Heart left ventricle (tissue), 13 donors: Measurements from ENCODE around the gene STAG3.
"Not testable (repeated sequence)": the region's sequence is repeated elsewhere in the genome, so short reads cannot be mapped to it uniquely, and the experiment has no call there.

Source experiments
- POLR2A ChIP-seq, 2 donors: fragments of 450-650 bp; IDR thresholded peaks; one replicate each; pipeline ENCODE4 v1.6.1; 2017; ENCODE audit warnings: antibody characterized with exemption in 2 of 2, mild to moderate bottlenecking in 2 of 2, moderate library complexity in 2 of 2
- TF ChIP-seq, protein P1 (sequence below), 12 donors: fragments of 200-600 bp; sonication (generic) in 4 of 12; IDR thresholded peaks; one replicate each; pipeline versions ENCODE4 v1.5.0 to v1.8.0; 2018 to 2022; ENCODE audit warnings: antibody characterized with exemption in 12 of 12, mild to moderate bottlenecking in 5 of 12
- donor health status: ischemic (EF 13 %, LVEDD 7.1; RV severe dilation, severe dysfunction).
- donor health status: DM: no; HTN: yes; CAD: no.
- donor health status: DM: no; HTN: no; CAD: no.
- donor health status: ischemic (EF 25% LVEDD 6.9; RV normal size, moderate dysfunction).
- donor health status: ischemic (EF 25% LVEDD 5.7; RV mildly dilated, moderate dysfunction).
- donor health status: ischemic (EF 35%, LVEDD 5.7; RV mildly dilated, moderate dysfunction).
- donor health status: nonischemic (EF 11% LVEDD 7.7; RV severe dilation, severe dysfunction).
- donor health status: DM: yes; HTN: yes; CAD: no.
- donor health status: PGD.
- donor health status: ischemic (EF 29% LVEDD 5.4; RV normal size, mild dysfunction).
- donor health status: nonischemic (EF 23%, LVEDD 6.1; RV moderate dilation, normal function).

DNA sequence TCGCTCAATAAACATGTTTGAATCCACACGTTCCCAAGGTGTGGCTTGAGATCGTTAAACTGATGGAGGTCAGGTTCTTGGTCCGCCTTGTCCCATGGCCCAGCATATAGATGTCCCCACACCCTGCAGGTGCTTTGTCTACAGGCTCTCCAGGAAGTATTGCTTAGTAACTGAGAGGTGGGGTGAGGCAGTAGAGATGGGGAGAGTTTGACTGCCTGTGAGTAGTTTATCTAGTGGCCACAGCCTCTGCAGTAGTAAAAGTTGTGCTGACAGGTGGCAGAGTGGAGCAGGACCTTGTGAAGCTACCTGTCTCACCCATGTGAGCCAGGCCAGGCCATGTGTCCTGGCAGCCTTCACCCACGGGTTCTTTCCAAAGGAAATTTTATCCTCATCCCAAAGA, 36.6 kb downstream of the STAG3 start:
- TF ChIP-seq, protein P1, sequence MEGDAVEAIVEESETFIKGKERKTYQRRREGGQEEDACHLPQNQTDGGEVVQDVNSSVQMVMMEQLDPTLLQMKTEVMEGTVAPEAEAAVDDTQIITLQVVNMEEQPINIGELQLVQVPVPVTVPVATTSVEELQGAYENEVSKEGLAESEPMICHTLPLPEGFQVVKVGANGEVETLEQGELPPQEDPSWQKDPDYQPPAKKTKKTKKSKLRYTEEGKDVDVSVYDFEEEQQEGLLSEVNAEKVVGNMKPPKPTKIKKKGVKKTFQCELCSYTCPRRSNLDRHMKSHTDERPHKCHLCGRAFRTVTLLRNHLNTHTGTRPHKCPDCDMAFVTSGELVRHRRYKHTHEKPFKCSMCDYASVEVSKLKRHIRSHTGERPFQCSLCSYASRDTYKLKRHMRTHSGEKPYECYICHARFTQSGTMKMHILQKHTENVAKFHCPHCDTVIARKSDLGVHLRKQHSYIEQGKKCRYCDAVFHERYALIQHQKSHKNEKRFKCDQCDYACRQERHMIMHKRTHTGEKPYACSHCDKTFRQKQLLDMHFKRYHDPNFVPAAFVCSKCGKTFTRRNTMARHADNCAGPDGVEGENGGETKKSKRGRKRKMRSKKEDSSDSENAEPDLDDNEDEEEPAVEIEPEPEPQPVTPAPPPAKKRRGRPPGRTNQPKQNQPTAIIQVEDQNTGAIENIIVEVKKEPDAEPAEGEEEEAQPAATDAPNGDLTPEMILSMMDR (IDR thresholded peaks at IDR 0.05): not testable (repeated sequence)
- not testable (repeated sequence) for TF ChIP-seq POLR2A (IDR thresholded peaks at IDR 0.05)
